ENCODE measurements around the gene CATSPERZ. TPM values are rescaled to one million over a fixed set of nuclear protein-coding genes. Genes with fewer than 3 reads are reported as not detected.
A peak's percentile ranks its signal among the peaks of the same experiment; 100 is the strongest.

CATSPERZ gene
- total RNA-seq, 1 donor from 2014 or later = not detected

- Mint-ChIP-seq H3K27me3 (ENCODE audit: low read depth) (no peaks in the 10 kb centered on the region), H3K4me1 (peaks cover 33% of the 10 kb centered on the region), H3K9me3 (no peaks in the 10 kb centered on the region), H3K4me3 (peak overlapping the region; percentile 93), H3K27ac (peak overlapping the region; percentile 100), H3K36me3 (peaks cover 8% of the 10 kb centered on the region)
- no peak for DNase-seq (ENCODE audit: low spot score in 2 of 2, unreplicated experiment in 2 of 2)
- no peak for TF ChIP-seq CTCF (IDR thresholded peaks at IDR 0.05; ENCODE audit: unreplicated experiment)
These were observed 18.9 kb downstream of the CATSPERZ start for GRCh38 chr11:64318766-64319761.

DNA sequence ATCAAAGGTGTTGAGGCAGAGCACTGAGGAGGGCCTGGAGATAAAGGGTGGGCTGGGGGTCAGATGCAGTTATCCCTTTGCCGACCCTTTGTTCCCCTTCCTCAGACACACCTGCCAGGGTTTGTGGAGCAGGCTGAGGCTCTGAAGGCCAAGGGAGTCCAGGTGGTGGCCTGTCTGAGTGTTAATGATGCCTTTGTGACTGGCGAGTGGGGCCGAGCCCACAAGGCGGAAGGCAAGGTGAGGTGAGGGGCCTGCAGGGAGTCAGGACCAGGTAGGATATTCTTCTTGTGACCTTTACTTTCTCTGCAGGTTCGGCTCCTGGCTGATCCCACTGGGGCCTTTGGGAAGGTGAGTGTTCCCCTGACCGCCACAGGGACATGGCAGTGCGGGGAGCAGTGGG lies 20.4 kb downstream of the CATSPERZ start:
- peaks cover 33% of the 10 kb centered on the region for H3K4me1 Mint-ChIP-seq

GRCh38 chr11:64321026-64321425 lies 20.9 kb downstream of the CATSPERZ start:
- no peak for DNase-seq (ENCODE audit: low spot score in 2 of 2, unreplicated experiment in 2 of 2)
- Mint-ChIP-seq H3K36me3 (peaks cover 8% of the 10 kb centered on the region), H3K4me3 (no peak overlapping the region), H3K27ac (peak overlapping the region; percentile 92), H3K27me3 (ENCODE audit: low read depth) (no peaks in the 10 kb centered on the region), H3K4me1 (peaks cover 33% of the 10 kb centered on the region), H3K9me3 (no peaks in the 10 kb centered on the region)
- no peak for TF ChIP-seq CTCF (IDR thresholded peaks at IDR 0.05; ENCODE audit: unreplicated experiment)

More for the DNA sequence above, 20.4 kb downstream of the CATSPERZ start:
- Mint-ChIP-seq H3K27me3 (ENCODE audit: low read depth) (no peaks in the 10 kb centered on the region), H3K9me3 (no peaks in the 10 kb centered on the region), H3K36me3 (peaks cover 8% of the 10 kb centered on the region), H3K4me3 (peak overlapping the region; percentile 22), H3K27ac (peak overlapping the region; percentile 92)
- no peak for TF ChIP-seq CTCF (IDR thresholded peaks at IDR 0.05; ENCODE audit: unreplicated experiment)
- DNase-seq (ENCODE audit: low spot score in 2 of 2, unreplicated experiment in 2 of 2) = no peak

- Mint-ChIP-seq H3K9me3 (no peaks in the 10 kb centered on the region), H3K27me3 (ENCODE audit: low read depth) (no peaks in the 10 kb centered on the region), H3K4me3 (no peak overlapping the region), H3K27ac (peak overlapping the region; percentile 92), H3K4me1 (peaks cover 29% of the 10 kb centered on the region), H3K36me3 (peaks cover 8% of the 10 kb centered on the region)
- no peak for TF ChIP-seq CTCF (IDR thresholded peaks at IDR 0.05; ENCODE audit: unreplicated experiment)
- DNase-seq (ENCODE audit: low spot score in 2 of 2, unreplicated experiment in 2 of 2) = no peak
These were observed 21.4 kb downstream of the CATSPERZ start for GRCh38 chr11:64321533-64321932.

- Mint-ChIP-seq H3K4me3 (no peak overlapping the region), H3K27ac (peak overlapping the region; percentile 9), H3K9me3 (no peaks in the 10 kb centered on the region), H3K4me1 (peaks cover 23% of the 10 kb centered on the region), H3K27me3 (ENCODE audit: low read depth) (no peaks in the 10 kb centered on the region), H3K36me3 (peaks cover 8% of the 10 kb centered on the region)
- no peak for DNase-seq (ENCODE audit: low spot score in 2 of 2, unreplicated experiment in 2 of 2)
- TF ChIP-seq CTCF (IDR thresholded peaks at IDR 0.05; ENCODE audit: unreplicated experiment) = no peak
These were observed 22.7 kb downstream of the CATSPERZ start for GRCh38 chr11:64322925-64323260.
